Vagina (tissue), 2 donors: ENCODE results near the gene EVX1. TPM values are rescaled to one million over a fixed set of nuclear protein-coding genes. Genes with fewer than 3 reads are reported as not detected.

ENCODE experiments used
- DNase-seq, 2 donors: peaks; one replicate each; pipeline ENCODE4 v3.0.0-alpha.2; 2017; ENCODE audit errors: extremely low spot score in 2 of 2
- H3K27ac ChIP-seq: fragments of 200-600 bp; sonication (generic); one replicate; pipeline ENCODE4 v1.5.1; 2019
- H3K27me3 ChIP-seq: fragments of 200-600 bp; sonication (generic); one replicate; pipeline ENCODE4 v1.5.1; 2019
- H3K36me3 ChIP-seq, 2 donors: fragments of 200-600 bp; sonication (generic); one replicate each; pipeline ENCODE4 v1.5.1; 2017 to 2019
- H3K4me1 ChIP-seq: fragments of 200-600 bp; sonication (generic); one replicate; pipeline ENCODE4 v1.5.1; 2019
- H3K4me3 ChIP-seq, 2 donors: fragments of 200-600 bp; sonication (generic); 1 replicate in 1 of 2; 2 replicates in 1 of 2; pipeline ENCODE4 v1.5.1; 2016 to 2019
- H3K9me3 ChIP-seq: fragments of 200-600 bp; sonication (generic); one replicate; pipeline ENCODE4 v1.5.1; 2019
- CTCF ChIP-seq, 3 experiments: fragments of 450-650 bp in 2 of 3; fragments of 200-600 bp in 1 of 3; sonication (generic) in 1 of 3; IDR thresholded peaks; one replicate each; pipeline ENCODE4 v1.5.1; 2017 to 2019; ENCODE audit warnings: antibody characterized with exemption in 3 of 3, mild to moderate bottlenecking in 2 of 3, moderate library complexity in 2 of 3
- POLR2A ChIP-seq, 2 donors: fragments of 450-650 bp; IDR thresholded peaks; one replicate each; pipeline ENCODE4 v1.6.1; 2017; ENCODE audit warnings: antibody characterized with exemption in 2 of 2, mild to moderate bottlenecking in 2 of 2, moderate library complexity in 2 of 2
- POLR2AphosphoS5 ChIP-seq, 2 donors: sonication (generic); formaldehyde crosslinking; IDR thresholded peaks; one replicate each; pipeline ENCODE4 v1.9.0; 2017; ENCODE audit warnings: antibody characterized with exemption in 2 of 2, mild to moderate bottlenecking in 2 of 2, low read depth in 1 of 2; ENCODE audit not compliant: insufficient read depth in 1 of 2
- intact Hi-C: fragments of 100-400 bp; cut with DNase I; formaldehyde crosslinking; loops from one replicate; pipeline ENCODE4 v1.15.1; 2023
- total RNA-seq: library from RNA; depleted of rRNA; stranded (reverse); fragments of >200 nt; gene quantifications from one replicate; pipeline ENCODE4 v1.2.3, GENCODE V29; 2016

The EVX1 gene
- total RNA-seq, 1 donor from 2014 or later, result 2.5 TPM

- TF ChIP-seq POLR2AphosphoS5 (IDR thresholded peaks at IDR 0.05; ENCODE audit: insufficient read depth in 1 of 2, low read depth in 1 of 2), result peak in 1 of 2 donors; percentile 5
- TF ChIP-seq CTCF (IDR thresholded peaks at IDR 0.05), result no peak
- no peak for TF ChIP-seq POLR2A (IDR thresholded peaks at IDR 0.05)
- Histone ChIP-seq H3K27ac (peak overlapping the region; percentile 93), H3K4me1 (peaks cover 70% of the 10 kb centered on the region), H3K27me3 (no peaks in the 10 kb centered on the region), H3K36me3 (no peaks in the 10 kb centered on the region), H3K4me3 (peak overlapping the region; percentile 56 to 91), H3K9me3 (no peaks in the 10 kb centered on the region)
- DNase-seq, result peak; percentile 85 to 87
- intact Hi-C loops, result loop anchor here (10.0 kb wide), 1 partner anchor 719 kb away; no protein-coding TSS in a partner anchor
Observed at GRCh38 chr7:27205325-27206280, 37.0 kb upstream of the EVX1 start.

GRCh38 chr7:27207348-27207985, 35.1 kb upstream of the EVX1 start:
- intact Hi-C loops, result loop anchor here (10.0 kb wide), 1 partner anchor 717 kb away; no protein-coding TSS in a partner anchor
- peak overlapping the region; percentile 56 to 91 for H3K4me3 ChIP-seq
- DNase-seq, result peak; percentile 84 to 88
- no peaks in the 10 kb centered on the region for H3K9me3 ChIP-seq
- TF ChIP-seq CTCF (IDR thresholded peaks at IDR 0.05), result no peak
- TF ChIP-seq POLR2A (IDR thresholded peaks at IDR 0.05), result no peak
- TF ChIP-seq POLR2AphosphoS5 (IDR thresholded peaks at IDR 0.05; ENCODE audit: insufficient read depth in 1 of 2, low read depth in 1 of 2), result no peak
- H3K27ac ChIP-seq, result peak overlapping the region; percentile 93
- H3K27me3 ChIP-seq, result no peaks in the 10 kb centered on the region
- H3K36me3 ChIP-seq, result no peaks in the 10 kb centered on the region
- peaks cover 66% of the 10 kb centered on the region for H3K4me1 ChIP-seq

GRCh38 chr7:27208998-27209397, 33.6 kb upstream of the EVX1 start:
- H3K27me3 ChIP-seq, result no peaks in the 10 kb centered on the region
- peak overlapping the region; percentile 93 for H3K27ac ChIP-seq
- intact Hi-C loops, result loop anchor here (10.0 kb wide), 1 partner anchor 716 kb away; no protein-coding TSS in a partner anchor
- no peaks in the 10 kb centered on the region for H3K9me3 ChIP-seq
- no peaks in the 10 kb centered on the region for H3K36me3 ChIP-seq
- H3K4me3 ChIP-seq, result no peak overlapping the region
- peaks cover 69% of the 10 kb centered on the region for H3K4me1 ChIP-seq
- peak; percentile 22 to 82 for DNase-seq
- TF ChIP-seq POLR2A (IDR thresholded peaks at IDR 0.05) (no peak), CTCF (IDR thresholded peaks at IDR 0.05) (no peak), POLR2AphosphoS5 (IDR thresholded peaks at IDR 0.05; ENCODE audit: insufficient read depth in 1 of 2, low read depth in 1 of 2) (no peak)

- H3K27me3 ChIP-seq, result no peaks in the 10 kb centered on the region
- H3K4me1 ChIP-seq, result peaks cover 61% of the 10 kb centered on the region
- peak overlapping the region in 1 of 2 donors; percentile 39 for H3K4me3 ChIP-seq
- TF ChIP-seq POLR2A (IDR thresholded peaks at IDR 0.05), result no peak
- no peak for TF ChIP-seq POLR2AphosphoS5 (IDR thresholded peaks at IDR 0.05; ENCODE audit: insufficient read depth in 1 of 2, low read depth in 1 of 2)
- TF ChIP-seq CTCF (IDR thresholded peaks at IDR 0.05), result no peak
- intact Hi-C loops, result loop anchor here (10.0 kb wide), 1 partner anchor 715 kb away; no protein-coding TSS in a partner anchor
- peak; percentile 82 to 87 for DNase-seq
- H3K27ac ChIP-seq, result peak overlapping the region; percentile 93
- H3K9me3 ChIP-seq, result no peaks in the 10 kb centered on the region
- no peaks in the 10 kb centered on the region for H3K36me3 ChIP-seq
Observed at GRCh38 chr7:27209933-27210440, 32.6 kb upstream of the EVX1 start.
